Measurements from ENCODE around the gene COL19A1.
"Not testable (repeated sequence)": the region's sequence is repeated elsewhere in the genome, so short reads cannot be mapped to it uniquely, and the experiment has no call there.

The COL19A1 gene

GRCh38 chr6:69976591-69977090, 110.3 kb downstream of the COL19A1 start:
- Histone ChIP-seq H3K27ac (ENCODE audit: low read length) (no peak overlapping the region), H3K4me1 (ENCODE audit: insufficient read depth, low read length) (peaks cover 5% of the 10 kb centered on the region; the same call in 1 of the 2 replicates), H3K9me3 (ENCODE audit: insufficient read depth, low read depth, low read length) (no peaks in the 10 kb centered on the region)

DNA sequence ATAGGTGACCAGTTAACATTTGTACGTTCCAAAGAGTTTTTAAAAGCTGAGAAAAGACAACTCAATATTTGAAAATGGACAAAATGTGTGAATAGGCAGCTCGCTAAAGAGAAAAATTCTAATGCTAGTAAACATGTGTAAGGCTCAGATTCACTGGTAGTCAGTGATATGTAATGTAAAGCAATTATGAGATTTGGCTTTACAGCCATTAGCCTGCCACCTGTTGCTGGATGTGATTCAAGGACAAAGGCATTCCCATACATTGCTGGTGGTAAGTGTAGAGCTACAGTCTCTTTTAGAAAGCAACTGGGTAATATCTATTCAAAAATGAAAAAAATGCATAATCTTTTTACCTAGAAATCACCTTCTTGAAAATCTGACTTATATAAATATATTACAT, 114.3 kb downstream of the COL19A1 start:
- Histone ChIP-seq H3K36me3 (ENCODE audit: insufficient read depth, low read depth, low read length) (no peaks in the 10 kb centered on the region), H3K27me3 (ENCODE audit: insufficient read depth, low read length) (no peaks in the 10 kb centered on the region), H3K9me3 (ENCODE audit: insufficient read depth, low read depth, low read length) (no peaks in the 10 kb centered on the region), H3K27ac (ENCODE audit: low read length) (no peak overlapping the region), H3K4me1 (ENCODE audit: insufficient read depth, low read length) (no peaks in the 10 kb centered on the region), H3K4me3 (ENCODE audit: low read length) (no peak overlapping the region), H3K9ac (ENCODE audit: low read depth, low read length) (no peak overlapping the region)

More at GRCh38 chr6:69976591-69977090, 110.3 kb downstream of the COL19A1 start:
- Histone ChIP-seq H3K27me3 (ENCODE audit: insufficient read depth, low read length) (no peaks in the 10 kb centered on the region), H3K9ac (ENCODE audit: low read depth, low read length) (no peak overlapping the region), H3K4me3 (ENCODE audit: low read length) (no peak overlapping the region), H3K36me3 (ENCODE audit: insufficient read depth, low read depth, low read length) (no peaks in the 10 kb centered on the region)

GRCh38 chr6:69984506-69984905, 118.2 kb downstream of the COL19A1 start:
- Histone ChIP-seq H3K9me3 (ENCODE audit: insufficient read depth, low read depth, low read length) (no peaks in the 10 kb centered on the region), H3K36me3 (ENCODE audit: insufficient read depth, low read depth, low read length) (no peaks in the 10 kb centered on the region), H3K4me1 (ENCODE audit: insufficient read depth, low read length) (no peaks in the 10 kb centered on the region), H3K4me3 (ENCODE audit: low read length) (no peak overlapping the region), H3K27ac (ENCODE audit: low read length) (no peak overlapping the region), H3K9ac (ENCODE audit: low read depth, low read length) (no peak overlapping the region), H3K27me3 (ENCODE audit: insufficient read depth, low read length) (no peaks in the 10 kb centered on the region)

- no peak overlapping the region for H3K27ac ChIP-seq (ENCODE audit: low read length)
- H3K36me3 ChIP-seq (ENCODE audit: insufficient read depth, low read depth, low read length): no peaks in the 10 kb centered on the region
- H3K4me3 ChIP-seq (ENCODE audit: low read length): no peak overlapping the region
- H3K9me3 ChIP-seq (ENCODE audit: insufficient read depth, low read depth, low read length): no peaks in the 10 kb centered on the region
- no peak overlapping the region for H3K9ac ChIP-seq (ENCODE audit: low read depth, low read length)
- no peaks in the 10 kb centered on the region for H3K4me1 ChIP-seq (ENCODE audit: insufficient read depth, low read length)
- H3K27me3 ChIP-seq (ENCODE audit: insufficient read depth, low read length): no peaks in the 10 kb centered on the region
Measured at GRCh38 chr6:69985180-69985579, 118.8 kb downstream of the COL19A1 start.

DNA sequence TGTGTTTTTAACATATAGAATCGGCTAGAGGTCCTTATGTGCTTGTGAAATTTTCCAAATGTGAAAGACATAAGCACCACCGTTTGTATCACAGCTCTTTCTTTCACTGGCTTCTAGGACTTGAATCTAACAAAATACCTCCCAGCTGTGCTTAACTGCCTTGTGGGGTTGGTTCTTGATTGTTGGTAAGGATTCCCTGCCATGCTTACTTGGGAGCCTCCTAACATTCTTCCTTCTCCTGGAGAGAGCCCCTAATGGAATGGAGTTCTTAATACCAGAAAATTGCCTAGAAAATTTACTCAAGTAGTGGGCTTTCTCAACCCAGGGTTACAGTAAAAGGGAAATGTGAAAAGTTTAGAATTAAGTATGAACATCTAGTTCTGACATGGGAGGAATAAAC, 121.2 kb downstream of the COL19A1 start:
- Histone ChIP-seq H3K4me1 (ENCODE audit: insufficient read depth, low read length) (no peaks in the 10 kb centered on the region), H3K27me3 (ENCODE audit: insufficient read depth, low read length) (no peaks in the 10 kb centered on the region), H3K4me3 (ENCODE audit: low read length) (no peak overlapping the region), H3K27ac (ENCODE audit: low read length) (no peak overlapping the region), H3K9me3 (ENCODE audit: insufficient read depth, low read depth, low read length) (no peaks in the 10 kb centered on the region), H3K9ac (ENCODE audit: low read depth, low read length) (no peak overlapping the region), H3K36me3 (ENCODE audit: insufficient read depth, low read depth, low read length) (no peaks in the 10 kb centered on the region)

GRCh38 chr6:69988458-69989126, 122.2 kb downstream of the COL19A1 start:
- no peaks in the 10 kb centered on the region for H3K36me3 ChIP-seq (ENCODE audit: insufficient read depth, low read depth, low read length)
- no peak overlapping the region for H3K27ac ChIP-seq (ENCODE audit: low read length)
- no peak overlapping the region for H3K9ac ChIP-seq (ENCODE audit: low read depth, low read length)

GRCh38 chr6:69994251-69994650, 127.9 kb downstream of the COL19A1 start:
- Histone ChIP-seq H3K36me3 (ENCODE audit: insufficient read depth, low read depth, low read length) (no peaks in the 10 kb centered on the region), H3K27me3 (ENCODE audit: insufficient read depth, low read length) (no peaks in the 10 kb centered on the region), H3K9me3 (ENCODE audit: insufficient read depth, low read depth, low read length) (no peaks in the 10 kb centered on the region), H3K4me1 (ENCODE audit: insufficient read depth, low read length) (no peaks in the 10 kb centered on the region), H3K9ac (ENCODE audit: low read depth, low read length) (no peak overlapping the region), H3K27ac (ENCODE audit: low read length) (no peak overlapping the region), H3K4me3 (ENCODE audit: low read length) (no peak overlapping the region)

More at GRCh38 chr6:69988458-69989126, 122.2 kb downstream of the COL19A1 start:
- H3K4me1 ChIP-seq (ENCODE audit: insufficient read depth, low read length): no peaks in the 10 kb centered on the region
- no peak overlapping the region for H3K4me3 ChIP-seq (ENCODE audit: low read length)
- no peaks in the 10 kb centered on the region for H3K9me3 ChIP-seq (ENCODE audit: insufficient read depth, low read depth, low read length)
- H3K27me3 ChIP-seq (ENCODE audit: insufficient read depth, low read length): no peaks in the 10 kb centered on the region

- H3K27ac ChIP-seq (ENCODE audit: low read length): no peak overlapping the region
- H3K4me1 ChIP-seq (ENCODE audit: insufficient read depth, low read length): no peaks in the 10 kb centered on the region
- no peak overlapping the region for H3K9ac ChIP-seq (ENCODE audit: low read depth, low read length)
- H3K9me3 ChIP-seq (ENCODE audit: insufficient read depth, low read depth, low read length): 0 out of 2 replicates have a peak, but pooled peaks cover 6% of the 10 kb centered on the region
- no peak overlapping the region for H3K4me3 ChIP-seq (ENCODE audit: low read length)
- H3K27me3 ChIP-seq (ENCODE audit: insufficient read depth, low read length): no peaks in the 10 kb centered on the region
- no peaks in the 10 kb centered on the region for H3K36me3 ChIP-seq (ENCODE audit: insufficient read depth, low read depth, low read length)
Measured at GRCh38 chr6:70008189-70008588, 141.8 kb downstream of the COL19A1 start.

GRCh38 chr6:70010339-70010738, 144.0 kb downstream of the COL19A1 start:
- H3K4me1 ChIP-seq (ENCODE audit: insufficient read depth, low read length); H3K9ac ChIP-seq (ENCODE audit: low read depth, low read length); H3K27me3 ChIP-seq (ENCODE audit: insufficient read depth, low read length); H3K36me3 ChIP-seq (ENCODE audit: insufficient read depth, low read depth, low read length); H3K9me3 ChIP-seq (ENCODE audit: insufficient read depth, low read depth, low read length); H3K27ac ChIP-seq (ENCODE audit: low read length); H3K4me3 ChIP-seq (ENCODE audit: low read length): not testable (repeated sequence)

DNA sequence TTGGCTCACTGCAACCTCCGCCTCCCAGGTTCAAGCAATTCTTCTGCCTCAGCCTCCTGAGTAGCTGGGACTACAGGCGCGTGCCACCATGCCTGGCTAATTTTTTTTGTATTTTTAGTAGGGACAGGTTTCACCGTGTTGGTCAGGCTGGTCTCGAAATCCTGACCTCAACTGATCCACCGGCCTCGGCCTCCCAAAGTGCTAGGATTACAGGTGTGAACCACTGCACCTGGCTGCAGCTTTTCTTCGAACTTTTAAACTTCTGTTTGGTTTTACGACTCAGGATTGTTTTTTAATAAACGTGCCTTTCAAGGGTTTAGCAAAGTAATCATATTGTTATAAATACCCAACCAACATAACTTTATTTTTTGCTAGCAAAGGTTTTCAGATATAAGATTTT, 156.8 kb downstream of the COL19A1 start:
- H3K9ac ChIP-seq (ENCODE audit: low read depth, low read length); H3K36me3 ChIP-seq (ENCODE audit: insufficient read depth, low read depth, low read length); H3K9me3 ChIP-seq (ENCODE audit: insufficient read depth, low read depth, low read length); H3K27ac ChIP-seq (ENCODE audit: low read length); H3K4me3 ChIP-seq (ENCODE audit: low read length); H3K4me1 ChIP-seq (ENCODE audit: insufficient read depth, low read length); H3K27me3 ChIP-seq (ENCODE audit: insufficient read depth, low read length): not testable (repeated sequence)

- Histone ChIP-seq H3K27me3 (ENCODE audit: insufficient read depth, low read length) (no peaks in the 10 kb centered on the region), H3K9ac (ENCODE audit: low read depth, low read length) (no peak overlapping the region), H3K36me3 (ENCODE audit: insufficient read depth, low read depth, low read length) (no peaks in the 10 kb centered on the region), H3K4me3 (ENCODE audit: low read length) (no peak overlapping the region), H3K4me1 (ENCODE audit: insufficient read depth, low read length) (no peaks in the 10 kb centered on the region), H3K9me3 (ENCODE audit: insufficient read depth, low read depth, low read length) (no peaks in the 10 kb centered on the region), H3K27ac (ENCODE audit: low read length) (no peak overlapping the region)
Measured at GRCh38 chr6:70028246-70028645, 161.9 kb downstream of the COL19A1 start.

DNA sequence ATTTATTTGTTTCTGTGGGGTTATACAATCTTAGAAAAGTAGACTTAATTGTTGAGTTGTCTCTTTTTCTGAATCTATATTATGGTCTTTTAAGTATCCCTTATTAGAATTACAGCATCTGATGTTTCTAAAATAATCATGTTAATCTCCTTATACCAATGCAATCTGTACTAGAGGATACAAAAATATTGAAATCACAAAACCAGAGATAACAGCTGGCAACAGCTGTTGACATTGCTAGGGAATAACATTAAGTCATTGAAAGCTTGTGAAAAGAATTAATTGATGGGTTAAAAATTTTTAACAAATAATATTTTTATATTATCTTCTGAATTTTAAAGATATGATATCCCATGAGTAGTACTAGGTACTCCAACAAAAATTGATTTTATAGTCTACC, 162.6 kb downstream of the COL19A1 start:
- H3K9me3 ChIP-seq (ENCODE audit: insufficient read depth, low read depth, low read length): no peaks in the 10 kb centered on the region
- no peak overlapping the region for H3K4me3 ChIP-seq (ENCODE audit: low read length)
- no peaks in the 10 kb centered on the region for H3K27me3 ChIP-seq (ENCODE audit: insufficient read depth, low read length)
- no peak overlapping the region for H3K9ac ChIP-seq (ENCODE audit: low read depth, low read length)
- no peaks in the 10 kb centered on the region for H3K4me1 ChIP-seq (ENCODE audit: insufficient read depth, low read length)
- H3K36me3 ChIP-seq (ENCODE audit: insufficient read depth, low read depth, low read length): no peaks in the 10 kb centered on the region
- no peak overlapping the region for H3K27ac ChIP-seq (ENCODE audit: low read length)
